H1 (cell line): ENCODE results near the gene PPIF. TPM values are rescaled to one million over a fixed set of nuclear protein-coding genes. Genes with fewer than 3 reads are reported as not detected.

ENCODE experiments used
- CTCF ChIA-PET: fragments of 300-600 bp; sonication (Branson Sonifier 250); formaldehyde crosslinking; loops from one replicate; lab custom pipeline; 2021; ENCODE audit not compliant: partially characterized antibody; lab: Charles Lee
- POLR2A ChIA-PET: fragments of 300-600 bp; sonication (Branson Sonifier 250); formaldehyde crosslinking; loops from one replicate; lab custom pipeline; 2021; ENCODE audit warnings: inconsistent platforms; ENCODE audit not compliant: partially characterized antibody; lab: Charles Lee
- DNase-seq, 2 experiments: peaks; one replicate each; pipeline versions ENCODE4 v3.0.0 to v3.0.0-alpha.2; 2010 to 2022; ENCODE audit warnings: low spot score in 2 of 2, low read depth in 1 of 2, mixed read lengths in 1 of 2
- FAIRE-seq: peaks from 2 replicates; lab custom pipeline; 2011; peaks lifted over from hg19 to GRCh38; lab: Jason Lieb, UNC
- H2AFZ ChIP-seq: 2 replicates; pipeline ENCODE4 v1.8.1; 2012; ENCODE audit warnings: low read length, inconsistent platforms
- H2AK5ac ChIP-seq: 2 replicates; pipeline ENCODE4 v1.6.1; 2013; ENCODE audit warnings: low read depth, low read length
- H2BK120ac ChIP-seq: replicated peaks from 2 replicates; pipeline ENCODE3; 2013; ENCODE audit warnings: low read depth, low read length, inconsistent platforms
- H2BK12ac ChIP-seq: 2 replicates; pipeline ENCODE4 v1.6.1; 2013; ENCODE audit warnings: low read depth, low read length
- H2BK15ac ChIP-seq: 2 replicates; pipeline ENCODE4 v1.6.1; 2013; ENCODE audit warnings: low read length
- H2BK20ac ChIP-seq: 2 replicates; pipeline ENCODE4 v1.6.1; 2013; ENCODE audit warnings: low read length
- H2BK5ac ChIP-seq: 2 replicates; pipeline ENCODE4 v1.6.1; 2013; ENCODE audit warnings: low read depth, low read length
- H3K14ac ChIP-seq: 2 replicates; pipeline ENCODE4 v1.6.1; 2013; ENCODE audit warnings: inconsistent platforms; ENCODE audit not compliant: insufficient read length
- H3K18ac ChIP-seq: 2 replicates; pipeline ENCODE4 v1.6.1; 2013; ENCODE audit warnings: low read length; ENCODE audit errors: extremely low read depth
- H3K23ac ChIP-seq: 2 replicates; pipeline ENCODE4 v1.6.1; 2013; ENCODE audit warnings: inconsistent platforms; ENCODE audit not compliant: insufficient read length
- H3K23me2 ChIP-seq: 2 replicates; pipeline ENCODE4 v1.6.1; 2013; ENCODE audit warnings: low read depth, low read length
- H3K27ac ChIP-seq: 2 replicates; pipeline ENCODE4 v1.6.1; 2011; ENCODE audit warnings: low read depth, low read length, inconsistent platforms
- H3K27me3 ChIP-seq, 4 experiments: replicated peaks in 1 of 4; 1 replicate in 1 of 4; 2 replicates in 3 of 4; pipeline versions ENCODE4 v1.6.1 to v1.8.1; 2011 to 2013; ENCODE audit warnings: low read length in 3 of 4, mild to moderate bottlenecking in 3 of 4, inconsistent platforms in 2 of 4, mixed read lengths in 2 of 4, moderate library complexity in 1 of 4; ENCODE audit not compliant: control insufficient read depth in 3 of 4, insufficient read depth in 3 of 4; ENCODE audit errors: extremely low read depth in 1 of 4
- H3K36me3 ChIP-seq, 4 experiments: 2 replicates each; pipeline versions ENCODE4 v1.6.1 to v1.8.1; 2011 to 2013; ENCODE audit warnings: mild to moderate bottlenecking in 4 of 4, low read length in 3 of 4, moderate library complexity in 2 of 4, control low read depth in 1 of 4, inconsistent platforms in 1 of 4; ENCODE audit not compliant: insufficient read depth in 4 of 4, control insufficient read depth in 2 of 4
- H3K4ac ChIP-seq: replicated peaks from 2 replicates; pipeline ENCODE3; 2013; ENCODE audit warnings: low read length, low read depth, mixed read lengths, inconsistent platforms; ENCODE audit not compliant: insufficient read length
- H3K4me1 ChIP-seq, 4 experiments: replicated peaks in 1 of 4; 1 replicate in 1 of 4; 2 replicates in 3 of 4; pipeline versions ENCODE4 v1.6.1 to v1.8.1; 2011 to 2013; ENCODE audit warnings: low read length in 3 of 4, inconsistent platforms in 2 of 4, mixed read lengths in 1 of 4; ENCODE audit not compliant: insufficient read depth in 4 of 4, control insufficient read depth in 3 of 4
- H3K4me2 ChIP-seq, 2 experiments: 2 replicates each; pipeline versions ENCODE4 v1.6.1 to v1.8.1; 2011 to 2013; ENCODE audit warnings: low read depth in 2 of 2, low read length in 2 of 2, control low read depth in 1 of 2, inconsistent platforms in 1 of 2, mild to moderate bottlenecking in 1 of 2; ENCODE audit not compliant: insufficient read depth in 1 of 2
- H3K4me3 ChIP-seq, 4 experiments: fragments of 200-600, 300-600 bp in 1 of 4; sonication (generic), shearing (Covaris generic), sonication (Bioruptor Twin) in 1 of 4; 2 replicates each; pipeline versions ENCODE4 v1.5.1 to v1.8.1; 2011 to 2016; ENCODE audit warnings: low read length in 4 of 4, low read depth in 3 of 4, control low read depth in 2 of 4, inconsistent platforms in 2 of 4, mild to moderate bottlenecking in 2 of 4, mixed read lengths in 1 of 4, moderate library complexity in 1 of 4; ENCODE audit not compliant: insufficient read depth in 2 of 4; ENCODE audit errors: extremely low read depth in 1 of 4
- H3K56ac ChIP-seq: replicated peaks from 2 replicates; pipeline ENCODE3; 2013; ENCODE audit warnings: low read depth, mild to moderate bottlenecking, mixed read lengths, low read length, inconsistent platforms; ENCODE audit not compliant: insufficient read length
- H3K79me1 ChIP-seq: 2 replicates; pipeline ENCODE4 v1.6.1; 2013; ENCODE audit warnings: low read depth, low read length, control low read depth
- H3K79me2 ChIP-seq, 2 experiments: 2 replicates each; pipeline versions ENCODE4 v1.6.1 to v1.8.1; 2012 to 2013; ENCODE audit warnings: low read length in 2 of 2, mild to moderate bottlenecking in 2 of 2, inconsistent platforms in 1 of 2; ENCODE audit not compliant: insufficient read depth in 2 of 2, control insufficient read depth in 1 of 2
- H3K9ac ChIP-seq, 4 experiments: replicated peaks in 1 of 4; 1 replicate in 1 of 4; 2 replicates in 3 of 4; pipeline versions ENCODE4 v1.6.1 to v1.8.1; 2011 to 2013; ENCODE audit warnings: low read depth in 3 of 4, low read length in 3 of 4, control low read depth in 2 of 4, mild to moderate bottlenecking in 2 of 4, moderate library complexity in 2 of 4, inconsistent platforms in 1 of 4; ENCODE audit errors: extremely low read depth in 1 of 4
- H3K9me3 ChIP-seq, 2 experiments: 2 replicates each; pipeline versions ENCODE4 v1.6.1 to v1.8.1; 2012 to 2013; ENCODE audit warnings: mild to moderate bottlenecking in 2 of 2, moderate library complexity in 2 of 2, control low read depth in 1 of 2, inconsistent platforms in 1 of 2, low read depth in 1 of 2, low read length in 1 of 2, mixed read lengths in 1 of 2; ENCODE audit not compliant: insufficient read depth in 2 of 2
- H4K20me1 ChIP-seq, 2 experiments: replicated peaks in 1 of 2; 2 replicates each; pipeline versions ENCODE3 to v1.8.1; 2011 to 2013; ENCODE audit warnings: inconsistent platforms in 2 of 2, low read length in 2 of 2, mild to moderate bottlenecking in 1 of 2; ENCODE audit not compliant: insufficient read depth in 2 of 2, control insufficient read depth in 1 of 2
- H4K5ac ChIP-seq: 2 replicates; pipeline ENCODE4 v1.6.1; 2013; ENCODE audit warnings: low read length, low read depth, mixed read lengths, inconsistent platforms; ENCODE audit not compliant: insufficient read length
- H4K8ac ChIP-seq: 2 replicates; pipeline ENCODE4 v1.8.0; 2013; ENCODE audit warnings: mild to moderate bottlenecking, moderate library complexity, low read length, inconsistent platforms; ENCODE audit not compliant: insufficient read depth; ENCODE audit errors: extremely low read depth
- H4K91ac ChIP-seq: replicated peaks from 2 replicates; pipeline ENCODE3; 2013; ENCODE audit warnings: low read length, mixed read lengths, inconsistent platforms; ENCODE audit not compliant: insufficient read length
- BCL11A ChIP-seq, 2 experiments: IDR thresholded peaks; one replicate each; pipeline ENCODE4 v1.6.1; 2011; ENCODE audit warnings: low read depth in 2 of 2, low read length in 2 of 2, mild to moderate bottlenecking in 2 of 2
- CBX5 ChIP-seq: fragments of 300-800, 300-1000 bp; sonication (generic); IDR thresholded peaks from 2 replicates; pipeline ENCODE4 v1.7.1; 2016; ENCODE audit warnings: antibody characterized with exemption, low read length, low read depth
- KDM5A ChIP-seq: fragments of 200-600 bp; IDR thresholded peaks from 2 replicates; pipeline ENCODE4 v1.7.1; 2012; ENCODE audit warnings: mild to moderate bottlenecking, low read length, inconsistent platforms, mixed read lengths
- MAFK ChIP-seq: IDR thresholded peaks from 2 replicates; pipeline ENCODE4 v1.6.1; 2012; ENCODE audit warnings: low read depth, mild to moderate bottlenecking, improper control_type of control experiment, low read length
- MAX ChIP-seq: IDR thresholded peaks from 2 replicates; pipeline ENCODE4 v1.6.1; 2012; ENCODE audit warnings: inconsistent platforms
- NANOG ChIP-seq: IDR thresholded peaks from 2 replicates; pipeline ENCODE4 v1.6.1; 2011; ENCODE audit warnings: low read length, low read depth, mild to moderate bottlenecking, inconsistent platforms; ENCODE audit not compliant: insufficient read depth, poor library complexity, severe bottlenecking
- RBBP5 ChIP-seq: IDR thresholded peaks from 2 replicates; pipeline ENCODE4 v1.7.1; 2012; ENCODE audit warnings: low read depth, mild to moderate bottlenecking, inconsistent platforms, low read length, moderate library complexity, borderline replicate concordance
- RFX5 ChIP-seq: IDR thresholded peaks from 2 replicates; pipeline ENCODE4 v1.6.1; 2011; ENCODE audit warnings: low read depth, low read length, improper control_type of control experiment, borderline replicate concordance
- RNF2 ChIP-seq: fragments of 200-900, 300-1000 bp; sonication (generic); IDR thresholded peaks from 2 replicates; pipeline ENCODE4 v1.7.1; 2016; ENCODE audit warnings: borderline replicate concordance, low read depth, mild to moderate bottlenecking, antibody characterized with exemption, low read length; ENCODE audit not compliant: poor library complexity, severe bottlenecking; ENCODE audit errors: missing control alignments
- SIX5 ChIP-seq: IDR thresholded peaks from 2 replicates; pipeline ENCODE4 v1.6.1; 2011; ENCODE audit warnings: mild to moderate bottlenecking, low read depth, low read length
- SP4 ChIP-seq: IDR thresholded peaks from 2 replicates; pipeline ENCODE4 v1.6.1; 2012; ENCODE audit warnings: low read length, inconsistent platforms
- SUZ12 ChIP-seq: fragments of 200-600 bp; sonication (generic); IDR thresholded peaks from 2 replicates; pipeline ENCODE4 v1.6.1; 2012; ENCODE audit warnings: mild to moderate bottlenecking, inconsistent platforms, low read length, moderate library complexity, mixed read lengths
- TAF1 ChIP-seq: IDR thresholded peaks from 2 replicates; pipeline ENCODE4 v1.6.1; 2011; ENCODE audit warnings: mild to moderate bottlenecking, low read depth, low read length
- ZNF274 ChIP-seq: IDR thresholded peaks from 2 replicates; pipeline ENCODE4 v1.7.0; 2012; ENCODE audit warnings: low read length, borderline replicate concordance; ENCODE audit errors: extremely low read depth
- WGBS, 2 experiments: shearing (Covaris generic) in 1 of 2; methylation state at CpG; one replicate each; pipeline versions ENCODE4 v1.1.6 to v1.1.7; 2013 to 2015; ENCODE audit warnings: low lambda C conversion rate in 2 of 2, mixed read lengths in 2 of 2, inconsistent platforms in 1 of 2, low coverage in 1 of 2, missing lambda C conversion rate in 1 of 2; ENCODE audit not compliant: insufficient replicate concordance in 2 of 2, insufficient coverage in 1 of 2, insufficient read length in 1 of 2; ENCODE audit errors: extremely low coverage in 1 of 2, missing lambda C conversion rate in 1 of 2; 5-methylcytosine and 5-hydroxymethylcytosine counted together
- polyA plus RNA-seq, 7 experiments: library from polyadenylated mRNA; depleted of rRNA in 3 of 7; stranded (reverse) in 5 of 7; unstranded in 2 of 7; fragments of >200 nt in 5 of 7; fragments of 200-250 nt in 2 of 7; gene quantifications; 1 replicate in 5 of 7; 2 replicates in 1 of 7; 4 replicates in 1 of 7; pipeline versions ENCODE4 v1.2.1 to v1.2.3, GENCODE V29; 2011 to 2013; ENCODE audit warnings: missing spikeins in 2 of 7, mixed read lengths in 2 of 7
- total RNA-seq: library from RNA; stranded (reverse); fragmentation: NEBNext Ultra II Directional; extraction: Animal tissue kit (Norgen Biotek cat#: 25700); gene quantifications from 2 replicates; pipeline ENCODE4 v1.2.1, GENCODE V29; 2021

The PPIF gene
- total and polyA plus RNA-seq, 2 of the 8 experiments (the other 6 are each of a cell fraction or from before 2014, with no cell fraction given), result 70.2 to 77.6 TPM

GRCh38 chr10:79331709-79332108 is 15.6 kb upstream of the PPIF start:
- DNase-seq (no peak), FAIRE-seq (no peak)
- no peak overlapping the region for H4K91ac ChIP-seq
- H3K23me2 ChIP-seq, result peaks cover under 1% of the 10 kb centered on the region; the same call in 1 of the 2 replicates
- H3K9me3 ChIP-seq, result peaks cover 2 to 4% of the 10 kb centered on the region in 2 experiments; a peak in 2 of 4 replicates
- ChIA-PET CTCF (interaction anchor here (1.2 kb wide), 2 partner anchors 15 to 357 kb away, joined by 3 to 4 read pairs; no protein-coding TSS in a partner anchor), POLR2A (interaction anchor here (1.4 kb wide), 1 partner anchor 13 kb away, joined by 4 read pairs; no protein-coding TSS in a partner anchor)
- no peak overlapping the region for H2AK5ac ChIP-seq
- no peaks in the 10 kb centered on the region for H3K27me3 ChIP-seq
- H4K20me1 ChIP-seq, result no peaks in the 10 kb centered on the region
- TF ChIP-seq SIX5, result no peak
- no peak for TF ChIP-seq BCL11A (IDR thresholded peaks at IDR 0.05; ENCODE audit: low read depth in 2 of 2, low read length in 2 of 2)
- TF ChIP-seq CBX5, result no peak
- no peak for TF ChIP-seq TAF1
- no peak for TF ChIP-seq RBBP5
- TF ChIP-seq MAX, result no peak
- TF ChIP-seq MAFK, result no peak
- TF ChIP-seq RNF2, result no peak
- TF ChIP-seq RFX5, result no peak
- no peak for TF ChIP-seq SP4
- no peak for TF ChIP-seq ZNF274
- TF ChIP-seq KDM5A, result no peak
- TF ChIP-seq NANOG, result no peak
- no peak for TF ChIP-seq SUZ12
- H3K27ac ChIP-seq, result no peak overlapping the region
- no peak overlapping the region for H2BK5ac ChIP-seq
- no peak overlapping the region for H4K8ac ChIP-seq
- H3K9ac ChIP-seq, result no peak overlapping the region
- H3K4me1 ChIP-seq, result peaks cover 0 to 8% (median 0%) of the 10 kb centered on the region in 4 experiments; a peak in 3 of 7 replicates
- no peaks in the 10 kb centered on the region for H3K79me2 ChIP-seq
- H3K4me3 ChIP-seq, result no peak overlapping the region
- H2BK20ac ChIP-seq, result no peak overlapping the region
- no peak overlapping the region for H2BK12ac ChIP-seq
- H3K23ac ChIP-seq, result no peak overlapping the region
- H2AFZ ChIP-seq, result no peak overlapping the region
- H3K56ac ChIP-seq, result no peak overlapping the region
- no peak overlapping the region for H3K18ac ChIP-seq
- H3K4ac ChIP-seq, result no peak overlapping the region
- no peak overlapping the region for H3K4me2 ChIP-seq
- no peak overlapping the region for H2BK15ac ChIP-seq
- H3K36me3 ChIP-seq, result no peaks in the 10 kb centered on the region
- WGBS, 2 experiments, result 83% methylated on average over 6 of the region's 6 CpGs; no CpG with 5 or more reads in 1 of the 2 experiments
- no peak overlapping the region for H4K5ac ChIP-seq
- H3K79me1 ChIP-seq, result no peaks in the 10 kb centered on the region
- no peak overlapping the region for H2BK120ac ChIP-seq
- no peak overlapping the region for H3K14ac ChIP-seq
